ENCODE results near the gene MARCHF4.

DNA sequence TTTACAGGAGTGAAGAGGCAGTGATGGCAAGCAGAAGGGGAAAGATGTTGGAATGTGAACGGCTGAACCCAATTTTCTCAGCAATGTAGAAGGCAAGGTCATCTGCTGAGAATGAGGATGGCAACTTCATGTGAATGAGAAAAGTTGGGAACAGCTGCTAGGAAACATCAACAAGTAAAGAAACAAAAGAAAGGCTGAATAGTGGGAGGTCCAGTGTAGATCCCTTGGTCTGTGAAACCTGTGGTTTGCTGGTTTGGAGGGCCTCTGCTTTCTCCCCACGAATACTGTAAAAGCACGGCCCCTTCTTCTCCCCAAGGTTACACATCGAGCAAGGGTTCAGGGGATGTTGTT is 27.4 kb downstream of the MARCHF4 start:
- TF ChIP-seq, protein P1, sequence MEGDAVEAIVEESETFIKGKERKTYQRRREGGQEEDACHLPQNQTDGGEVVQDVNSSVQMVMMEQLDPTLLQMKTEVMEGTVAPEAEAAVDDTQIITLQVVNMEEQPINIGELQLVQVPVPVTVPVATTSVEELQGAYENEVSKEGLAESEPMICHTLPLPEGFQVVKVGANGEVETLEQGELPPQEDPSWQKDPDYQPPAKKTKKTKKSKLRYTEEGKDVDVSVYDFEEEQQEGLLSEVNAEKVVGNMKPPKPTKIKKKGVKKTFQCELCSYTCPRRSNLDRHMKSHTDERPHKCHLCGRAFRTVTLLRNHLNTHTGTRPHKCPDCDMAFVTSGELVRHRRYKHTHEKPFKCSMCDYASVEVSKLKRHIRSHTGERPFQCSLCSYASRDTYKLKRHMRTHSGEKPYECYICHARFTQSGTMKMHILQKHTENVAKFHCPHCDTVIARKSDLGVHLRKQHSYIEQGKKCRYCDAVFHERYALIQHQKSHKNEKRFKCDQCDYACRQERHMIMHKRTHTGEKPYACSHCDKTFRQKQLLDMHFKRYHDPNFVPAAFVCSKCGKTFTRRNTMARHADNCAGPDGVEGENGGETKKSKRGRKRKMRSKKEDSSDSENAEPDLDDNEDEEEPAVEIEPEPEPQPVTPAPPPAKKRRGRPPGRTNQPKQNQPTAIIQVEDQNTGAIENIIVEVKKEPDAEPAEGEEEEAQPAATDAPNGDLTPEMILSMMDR (IDR thresholded peaks at IDR 0.05): no peak
- TF ChIP-seq POLR2A (IDR thresholded peaks at IDR 0.05): no peak

All from thyroid gland (tissue), 4 donors.